ENCODE results near the gene TRAPPC2.
"Not testable (repeated sequence)": the region's sequence is repeated elsewhere in the genome, so short reads cannot be mapped to it uniquely, and the experiment has no call there.

TRAPPC2 gene

GRCh38 chrX:13748486-13748885 is 14.1 kb upstream of the TRAPPC2 start:
- no peak for DNase-seq (ENCODE audit: low spot score)
- TF ChIP-seq, protein P1, sequence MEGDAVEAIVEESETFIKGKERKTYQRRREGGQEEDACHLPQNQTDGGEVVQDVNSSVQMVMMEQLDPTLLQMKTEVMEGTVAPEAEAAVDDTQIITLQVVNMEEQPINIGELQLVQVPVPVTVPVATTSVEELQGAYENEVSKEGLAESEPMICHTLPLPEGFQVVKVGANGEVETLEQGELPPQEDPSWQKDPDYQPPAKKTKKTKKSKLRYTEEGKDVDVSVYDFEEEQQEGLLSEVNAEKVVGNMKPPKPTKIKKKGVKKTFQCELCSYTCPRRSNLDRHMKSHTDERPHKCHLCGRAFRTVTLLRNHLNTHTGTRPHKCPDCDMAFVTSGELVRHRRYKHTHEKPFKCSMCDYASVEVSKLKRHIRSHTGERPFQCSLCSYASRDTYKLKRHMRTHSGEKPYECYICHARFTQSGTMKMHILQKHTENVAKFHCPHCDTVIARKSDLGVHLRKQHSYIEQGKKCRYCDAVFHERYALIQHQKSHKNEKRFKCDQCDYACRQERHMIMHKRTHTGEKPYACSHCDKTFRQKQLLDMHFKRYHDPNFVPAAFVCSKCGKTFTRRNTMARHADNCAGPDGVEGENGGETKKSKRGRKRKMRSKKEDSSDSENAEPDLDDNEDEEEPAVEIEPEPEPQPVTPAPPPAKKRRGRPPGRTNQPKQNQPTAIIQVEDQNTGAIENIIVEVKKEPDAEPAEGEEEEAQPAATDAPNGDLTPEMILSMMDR (IDR thresholded peaks at IDR 0.05; ENCODE audit: extremely low read depth, missing control alignments): no peak

DNA sequence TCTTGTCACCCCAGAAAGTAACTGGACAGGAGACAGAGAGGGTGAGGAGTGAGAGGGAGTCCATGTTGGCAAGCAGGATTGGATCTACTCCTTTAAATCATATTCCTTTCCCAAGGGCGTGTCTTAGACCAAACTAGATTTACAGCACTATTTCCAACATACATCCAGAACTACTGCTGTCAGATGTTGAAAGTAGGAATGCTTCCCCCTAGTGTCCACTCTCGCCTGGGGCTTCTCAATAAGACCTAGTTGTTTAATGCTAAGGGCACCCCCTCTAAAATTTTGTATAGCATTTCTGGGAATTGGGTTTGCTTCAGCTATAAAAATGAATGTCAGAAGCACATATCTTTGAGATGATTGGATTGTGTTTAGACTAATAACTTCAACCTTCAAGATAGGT is 13.4 kb upstream of the TRAPPC2 start:
- DNase-seq (ENCODE audit: low spot score): no peak
- TF ChIP-seq, protein P1 (IDR thresholded peaks at IDR 0.05; ENCODE audit: extremely low read depth, missing control alignments): peak; percentile 23

DNA sequence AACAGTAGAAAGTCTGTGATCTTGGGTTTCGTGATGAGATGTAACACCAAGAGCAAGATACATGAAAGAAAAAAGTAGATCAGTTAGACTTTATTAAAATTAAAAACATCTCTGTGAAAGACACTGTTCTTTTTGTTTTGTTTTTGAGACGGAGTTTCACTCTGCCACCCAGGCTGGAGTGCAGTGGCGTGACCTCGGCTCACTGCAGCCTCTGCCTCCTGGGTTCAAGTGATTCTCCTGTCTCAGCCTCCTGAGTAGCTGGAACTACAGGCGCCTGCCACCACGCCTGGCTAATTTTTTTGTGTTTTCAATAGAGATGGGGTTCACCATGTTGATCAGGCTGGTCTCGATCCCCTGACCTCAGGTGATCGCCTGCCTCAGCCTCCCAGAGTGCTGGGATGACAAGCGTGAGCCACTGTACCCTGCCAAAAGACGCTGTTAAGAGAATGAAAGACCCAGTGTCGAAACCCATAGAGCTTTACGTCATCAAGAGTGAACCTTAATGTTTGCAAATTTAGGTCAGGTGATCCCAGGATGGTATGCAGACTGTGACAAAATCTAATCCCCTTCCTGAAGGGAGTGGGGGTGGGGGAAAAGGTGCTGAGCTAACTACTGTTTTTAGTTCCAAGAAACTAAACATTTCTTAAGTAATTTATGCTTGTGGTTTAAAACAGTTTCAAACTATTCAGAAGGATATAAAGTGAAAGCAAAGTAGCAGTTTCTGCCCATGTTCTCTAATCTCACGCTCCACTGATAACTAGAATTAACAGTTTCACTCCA is 8.2 kb upstream of the TRAPPC2 start:
- TF ChIP-seq, protein P1 (IDR thresholded peaks at IDR 0.05; ENCODE audit: extremely low read depth, missing control alignments): no peak
- DNase-seq (ENCODE audit: low spot score): peak; percentile 42

DNA sequence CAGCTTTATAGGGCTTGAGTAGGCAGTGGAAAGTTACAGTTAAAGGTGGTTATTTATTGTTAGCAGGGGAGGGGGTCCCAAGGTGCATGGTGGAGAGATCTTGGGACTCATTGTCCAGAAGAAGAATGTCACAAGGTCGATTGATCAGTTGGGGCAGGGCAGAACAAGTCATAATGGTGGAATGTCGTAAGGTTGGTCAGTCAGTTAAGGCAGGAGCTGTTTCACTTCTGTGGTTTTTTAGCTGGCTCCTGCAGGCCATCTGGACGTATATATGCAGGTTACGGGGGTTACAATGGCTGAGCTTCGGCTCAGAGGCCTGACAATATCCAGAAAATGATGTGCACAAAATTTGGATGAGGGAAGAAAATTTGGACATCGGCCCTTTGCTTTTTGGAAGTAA is 7.3 kb upstream of the TRAPPC2 start:
- TF ChIP-seq, protein P1 (IDR thresholded peaks at IDR 0.05; ENCODE audit: extremely low read depth, missing control alignments): no peak
- no peak for DNase-seq (ENCODE audit: low spot score)

DNA sequence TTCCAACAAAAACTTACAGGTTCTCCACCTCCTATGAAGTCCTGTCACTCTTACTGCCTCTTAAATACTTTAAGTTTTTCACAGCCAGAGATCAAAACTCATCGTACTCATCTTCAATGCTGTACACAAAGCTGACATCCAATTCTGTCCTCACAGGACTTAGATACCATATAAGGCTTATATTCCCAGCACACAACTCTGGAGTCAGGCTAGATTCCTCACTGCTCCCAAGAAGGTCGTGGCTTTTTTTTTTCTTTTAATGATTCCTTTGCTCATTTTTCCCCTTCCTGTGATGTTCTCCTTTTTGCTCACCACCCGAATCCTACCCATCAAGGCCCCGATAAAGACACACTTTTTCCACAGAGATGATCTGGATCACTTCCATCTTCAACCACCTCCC is 914 bp downstream of the TRAPPC2 start:
- TF ChIP-seq, protein P1 (IDR thresholded peaks at IDR 0.05; ENCODE audit: extremely low read depth, missing control alignments): no peak
- no peak for DNase-seq (ENCODE audit: low spot score)

- DNase-seq (ENCODE audit: low spot score): no peak
- TF ChIP-seq, protein P1 (IDR thresholded peaks at IDR 0.05; ENCODE audit: extremely low read depth, missing control alignments): no peak
Observed at GRCh38 chrX:13732246-13733067, 2.0 kb downstream of the TRAPPC2 start.

GRCh38 chrX:13730523-13730922 is 3.9 kb downstream of the TRAPPC2 start:
- DNase-seq (ENCODE audit: low spot score): not testable (repeated sequence)

DNA sequence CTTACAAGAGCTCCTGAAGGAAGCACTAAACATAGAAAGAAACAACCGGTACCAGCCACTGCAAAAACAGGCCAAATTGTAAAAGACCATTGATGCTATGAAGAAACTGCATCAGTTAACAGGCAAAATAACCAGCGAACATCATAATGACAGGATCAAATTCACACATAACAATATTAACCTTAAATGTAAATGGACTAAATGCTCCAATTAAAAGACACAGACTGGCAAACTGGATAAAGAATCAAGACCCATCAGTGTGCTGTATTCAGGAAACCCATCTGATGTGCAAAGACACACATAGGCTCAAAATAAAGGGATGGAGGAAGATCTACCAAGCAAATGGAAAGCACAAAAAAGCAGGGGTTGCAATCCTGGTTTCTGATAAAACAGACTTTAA is 7.8 kb downstream of the TRAPPC2 start:
- DNase-seq (ENCODE audit: low spot score): not testable (repeated sequence)

GRCh38 chrX:13724878-13725277 is 9.5 kb downstream of the TRAPPC2 start:
- not testable (repeated sequence) for DNase-seq (ENCODE audit: low spot score)
